Neutrophil (primary cell): Measurements from ENCODE around the gene SPECC1L.
"Not testable (repeated sequence)": the region's sequence is repeated elsewhere in the genome, so short reads cannot be mapped to it uniquely, and the experiment has no call there.

Experiments
- H3K27ac ChIP-seq: fragments of 200-600 bp; sonication (generic); 2 replicates; pipeline ENCODE4 v1.5.1; 2016; ENCODE audit warnings: mild to moderate bottlenecking, moderate library complexity
- H3K27me3 ChIP-seq: fragments of 200-600 bp; sonication (generic); 2 replicates; pipeline ENCODE4 v1.6.0; 2016; ENCODE audit warnings: mild to moderate bottlenecking
- H3K36me3 ChIP-seq: fragments of 200-600 bp; sonication (generic); 2 replicates; pipeline ENCODE4 v1.5.1; 2017
- H3K4me1 ChIP-seq, 2 experiments: fragments of 200-600 bp in 1 of 2; sonication (generic) in 1 of 2; 1 replicate in 1 of 2; 2 replicates in 1 of 2; pipeline versions ENCODE4 v1.5.1 to v1.6.1; 2013 to 2016; ENCODE audit warnings: low read depth in 1 of 2, low read length in 1 of 2, mild to moderate bottlenecking in 1 of 2, moderate library complexity in 1 of 2; ENCODE audit not compliant: control insufficient read depth in 1 of 2, insufficient read depth in 1 of 2
- H3K4me3 ChIP-seq, 2 experiments: fragments of 200-600 bp in 1 of 2; sonication (generic) in 1 of 2; 1 replicate in 1 of 2; 2 replicates in 1 of 2; pipeline ENCODE4 v1.5.1; 2013 to 2016; ENCODE audit warnings: low read depth in 1 of 2, low read length in 1 of 2, mild to moderate bottlenecking in 1 of 2, moderate library complexity in 1 of 2
- H3K9me3 ChIP-seq: fragments of 200-600 bp; sonication (generic); 2 replicates; pipeline ENCODE4 v1.5.1; 2016
- TF ChIP-seq, protein P1 (sequence below): fragments of 200-600 bp; sonication (generic); IDR thresholded peaks from 2 replicates; pipeline ENCODE4 v1.5.1; 2016; ENCODE audit warnings: antibody characterized with exemption

SPECC1L gene

DNA sequence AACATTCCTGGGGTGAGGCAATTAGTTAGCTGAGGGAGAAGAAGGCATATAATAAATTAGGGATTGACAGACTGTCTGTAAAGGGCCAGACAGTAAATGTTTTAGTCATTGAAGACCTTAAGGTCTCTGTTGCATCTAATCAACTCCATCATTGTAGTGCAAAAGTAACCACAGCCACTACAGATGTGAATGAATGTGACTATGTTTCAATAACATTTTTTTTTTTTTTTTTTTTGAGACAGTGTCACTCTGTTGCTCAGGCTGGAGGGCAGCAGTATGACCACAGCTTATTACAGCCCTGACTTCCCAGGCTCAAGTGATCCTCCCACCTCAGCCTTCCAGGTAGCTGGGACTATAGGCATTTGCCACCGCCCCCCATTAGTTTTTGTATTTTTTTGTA lies 9.7 kb downstream of the SPECC1L start:
- H3K4me3 ChIP-seq, result not testable (repeated sequence)

DNA sequence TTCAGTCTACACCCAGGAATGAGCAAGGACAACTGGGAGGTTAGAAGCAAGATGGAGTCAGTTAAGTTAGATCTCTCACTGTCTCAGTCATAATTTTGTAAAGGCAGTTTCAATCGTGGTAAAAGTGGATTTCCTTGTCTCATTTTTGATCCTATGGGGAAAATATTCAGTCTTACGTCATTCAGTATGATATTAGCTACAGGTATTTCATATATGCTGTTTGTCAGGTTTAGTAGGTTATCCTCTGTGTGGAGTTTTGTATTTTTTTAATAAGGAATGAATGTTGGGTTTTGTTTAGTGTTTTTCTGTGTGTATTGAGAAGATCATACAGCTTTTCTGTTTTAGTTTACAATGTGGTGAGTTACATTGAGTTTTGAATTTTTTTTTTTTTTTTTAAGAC lies 11.8 kb downstream of the SPECC1L start:
- TF ChIP-seq, protein P1, sequence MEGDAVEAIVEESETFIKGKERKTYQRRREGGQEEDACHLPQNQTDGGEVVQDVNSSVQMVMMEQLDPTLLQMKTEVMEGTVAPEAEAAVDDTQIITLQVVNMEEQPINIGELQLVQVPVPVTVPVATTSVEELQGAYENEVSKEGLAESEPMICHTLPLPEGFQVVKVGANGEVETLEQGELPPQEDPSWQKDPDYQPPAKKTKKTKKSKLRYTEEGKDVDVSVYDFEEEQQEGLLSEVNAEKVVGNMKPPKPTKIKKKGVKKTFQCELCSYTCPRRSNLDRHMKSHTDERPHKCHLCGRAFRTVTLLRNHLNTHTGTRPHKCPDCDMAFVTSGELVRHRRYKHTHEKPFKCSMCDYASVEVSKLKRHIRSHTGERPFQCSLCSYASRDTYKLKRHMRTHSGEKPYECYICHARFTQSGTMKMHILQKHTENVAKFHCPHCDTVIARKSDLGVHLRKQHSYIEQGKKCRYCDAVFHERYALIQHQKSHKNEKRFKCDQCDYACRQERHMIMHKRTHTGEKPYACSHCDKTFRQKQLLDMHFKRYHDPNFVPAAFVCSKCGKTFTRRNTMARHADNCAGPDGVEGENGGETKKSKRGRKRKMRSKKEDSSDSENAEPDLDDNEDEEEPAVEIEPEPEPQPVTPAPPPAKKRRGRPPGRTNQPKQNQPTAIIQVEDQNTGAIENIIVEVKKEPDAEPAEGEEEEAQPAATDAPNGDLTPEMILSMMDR, result no peak
- Histone ChIP-seq H3K27me3 (no peaks in the 10 kb centered on the region), H3K36me3 (no peaks in the 10 kb centered on the region), H3K27ac (no peak overlapping the region), H3K4me1 (peaks cover 15 to 19% of the 10 kb centered on the region in 2 experiments), H3K9me3 (no peaks in the 10 kb centered on the region), H3K4me3 (no peak overlapping the region)

More for the DNA sequence above, 9.7 kb downstream of the SPECC1L start:
- not testable (repeated sequence) for H3K27me3 ChIP-seq, H3K4me1 ChIP-seq, H3K9me3 ChIP-seq, H3K36me3 ChIP-seq, H3K27ac ChIP-seq

DNA sequence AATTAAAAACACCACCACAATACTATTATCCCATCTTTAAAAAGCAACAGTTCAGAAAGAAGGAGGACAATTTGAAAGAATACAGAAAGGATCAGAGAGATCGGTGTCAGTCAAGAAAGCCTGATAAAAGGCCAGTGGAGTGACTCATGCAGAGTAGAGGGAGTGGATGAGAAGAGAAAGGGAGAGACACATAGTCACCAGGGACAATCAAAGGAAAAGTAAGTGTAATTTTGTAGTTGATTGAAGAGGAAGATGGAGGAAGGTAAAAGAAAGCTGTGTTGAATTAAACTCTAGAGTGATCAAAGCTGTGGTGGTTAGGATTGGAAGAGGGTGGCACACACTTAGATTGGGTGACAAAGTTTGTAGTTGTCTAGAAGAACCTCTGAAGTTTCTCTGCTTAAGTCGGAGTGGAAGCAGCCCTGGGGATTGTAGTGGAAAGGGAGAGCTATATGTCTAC lies 14.1 kb downstream of the SPECC1L start:
- TF ChIP-seq, protein P1, result no peak
- Histone ChIP-seq H3K4me3 (no peak overlapping the region), H3K27me3 (no peaks in the 10 kb centered on the region), H3K36me3 (no peaks in the 10 kb centered on the region), H3K27ac (no peak overlapping the region), H3K4me1 (peaks cover 15 to 19% of the 10 kb centered on the region in 2 experiments), H3K9me3 (no peaks in the 10 kb centered on the region)

DNA sequence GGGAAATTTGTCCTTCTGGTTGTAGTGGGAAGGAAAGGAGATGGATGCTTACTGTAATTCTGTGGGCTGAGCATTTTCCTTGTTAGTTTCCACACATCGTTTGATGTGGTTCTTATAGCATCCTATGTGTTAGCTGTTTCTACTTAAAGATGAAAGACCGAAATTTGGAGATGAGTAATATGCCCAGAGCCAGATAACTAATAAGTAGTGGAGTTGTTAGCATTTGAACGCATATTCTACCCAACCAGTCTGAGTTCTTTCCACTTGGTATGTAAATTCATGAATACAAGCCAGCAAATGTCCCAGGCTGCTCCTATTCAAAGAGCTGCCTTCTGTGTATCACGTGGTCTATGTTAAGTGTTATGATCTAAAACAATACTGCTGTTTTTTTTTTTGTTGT lies 14.6 kb downstream of the SPECC1L start:
- Histone ChIP-seq H3K9me3 (no peaks in the 10 kb centered on the region), H3K27ac (no peak overlapping the region), H3K36me3 (no peaks in the 10 kb centered on the region), H3K27me3 (no peaks in the 10 kb centered on the region), H3K4me3 (no peak overlapping the region), H3K4me1 (peaks cover 15 to 19% of the 10 kb centered on the region in 2 experiments)
- TF ChIP-seq, protein P1, result no peak

DNA sequence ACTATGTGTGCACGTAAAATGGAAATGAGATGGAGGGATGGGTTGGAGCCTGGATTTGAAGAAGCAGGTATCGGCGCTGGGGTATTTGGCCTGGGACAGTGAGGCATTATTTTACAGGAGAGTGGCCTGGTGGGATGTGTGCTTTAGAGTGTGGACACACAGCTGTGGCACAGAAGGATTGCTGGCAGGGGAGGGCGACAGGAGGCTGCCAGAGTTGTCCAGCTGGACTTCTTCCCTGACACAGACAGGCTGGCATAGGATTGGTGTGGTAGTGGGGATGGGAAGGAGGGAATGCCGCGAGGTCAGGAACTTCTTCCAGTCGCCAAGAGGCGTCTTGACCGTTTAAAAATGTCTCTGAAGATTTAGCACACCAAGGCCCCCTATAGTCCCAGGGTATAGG lies 16.6 kb downstream of the SPECC1L start:
- H3K4me3 ChIP-seq, H3K9me3 ChIP-seq: not testable (repeated sequence)
- H3K4me1 ChIP-seq, result peaks cover 10 to 11% of the 10 kb centered on the region in 2 experiments

DNA sequence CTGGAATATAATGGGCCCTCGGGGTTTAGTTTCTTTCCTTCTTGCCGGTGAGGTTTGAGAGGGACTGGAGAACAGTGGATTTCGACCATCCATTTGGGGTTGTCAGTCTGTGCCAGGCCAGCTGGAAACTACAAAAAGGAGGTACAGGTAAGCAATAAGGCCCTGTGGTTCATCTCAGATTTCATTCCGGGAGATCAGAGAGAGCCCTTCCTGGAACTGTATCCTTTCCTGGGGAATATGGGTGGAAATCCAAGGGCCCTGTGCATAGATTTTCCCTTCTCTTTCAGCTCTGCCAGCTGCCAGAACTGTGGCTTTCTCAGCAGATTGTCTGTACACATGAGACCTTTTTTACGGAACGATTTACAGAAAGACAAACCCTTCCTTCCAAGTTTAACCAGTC lies 17.2 kb downstream of the SPECC1L start:
- H3K4me1 ChIP-seq, result peaks cover 10 to 11% of the 10 kb centered on the region in 2 experiments
- H3K27ac ChIP-seq, result not testable (repeated sequence)

More for the DNA sequence above, 16.6 kb downstream of the SPECC1L start:
- H3K36me3 ChIP-seq, H3K27ac ChIP-seq, H3K27me3 ChIP-seq: not testable (repeated sequence)

DNA sequence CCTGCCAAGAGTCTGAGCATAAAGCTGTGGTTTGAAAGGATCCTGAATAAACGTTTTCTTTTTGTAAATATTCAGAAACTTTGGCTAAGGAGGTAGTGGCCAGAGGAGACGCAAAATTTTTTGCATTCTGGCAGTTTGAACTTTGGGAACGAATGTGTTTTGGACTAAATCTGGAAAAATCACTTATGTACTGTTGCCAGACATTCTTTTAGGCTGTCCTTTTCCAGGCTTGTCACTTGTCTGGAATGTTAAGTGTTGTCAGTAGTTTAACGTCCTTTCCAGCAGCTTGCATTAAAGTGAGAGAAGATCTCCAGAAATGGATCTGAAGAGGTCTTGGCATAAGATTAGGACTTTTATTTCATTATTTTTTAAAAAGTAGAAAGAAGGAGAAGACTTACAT lies 18.5 kb downstream of the SPECC1L start:
- no peak overlapping the region for H3K4me3 ChIP-seq
- H3K27ac ChIP-seq, result no peak overlapping the region
- TF ChIP-seq, protein P1, result no peak
- peaks cover 10 to 11% of the 10 kb centered on the region in 2 experiments for H3K4me1 ChIP-seq
- no peaks in the 10 kb centered on the region for H3K9me3 ChIP-seq
- no peaks in the 10 kb centered on the region for H3K36me3 ChIP-seq
- H3K27me3 ChIP-seq, result no peaks in the 10 kb centered on the region

More for the DNA sequence above, 17.2 kb downstream of the SPECC1L start:
- not testable (repeated sequence) for H3K27me3 ChIP-seq, H3K9me3 ChIP-seq, H3K36me3 ChIP-seq, H3K4me3 ChIP-seq
